ENCODE results near the gene FKBP11. TPM values are rescaled to one million over a fixed set of nuclear protein-coding genes. Genes with fewer than 3 reads are reported as not detected.

Gene FKBP11
- total RNA-seq (2022; extraction: Qiagen RNA extraction; ENCODE audit: low read depth), result 49.2 to 63.3 TPM (median 55.4 TPM) in 5 replicates

GRCh38 chr12:48925304-48926011 is at the start of gene FKBP11:
FKBP11 (minus strand) TSS chr12:48925492; CDS start chr12:48925428, 64 bp downstream.

GRCh38 chr12:48957141-48958048 is 32.1 kb upstream of the FKBP11 start, which contains the start of gene ARF3:
ARF3 (minus strand) TSS chr12:48957487; CDS start chr12:48941095, 16,392 bp downstream.

Other genes starting within 250 kb of the FKBP11 start
- 31.6 to 48.7 TPM (median 35.3 TPM) in 5 replicates for gene KANSL2, start 243.3 kb downstream of the FKBP11 start, total RNA-seq (2022; extraction: Qiagen RNA extraction; ENCODE audit: low read depth)
- gene CCNT1, start 208.8 kb downstream of the FKBP11 start, total RNA-seq (2022; extraction: Qiagen RNA extraction; ENCODE audit: low read depth), result 9.2 to 15.9 TPM (median 14.0 TPM) in 5 replicates
- 10.1 to 16.3 TPM (median 15.7 TPM) in 5 replicates for gene ADCY6, start 136.4 kb downstream of the FKBP11 start, total RNA-seq (2022; extraction: Qiagen RNA extraction; ENCODE audit: low read depth)
- 28.2 to 48.8 TPM (median 36.0 TPM) in 5 replicates for gene CACNB3, start 107.0 kb downstream of the FKBP11 start, total RNA-seq (2022; extraction: Qiagen RNA extraction; ENCODE audit: low read depth)
- 80.3 to 88.0 TPM (median 82.8 TPM) in 5 replicates for gene DDX23, start 73.3 kb downstream of the FKBP11 start, total RNA-seq (2022; extraction: Qiagen RNA extraction; ENCODE audit: low read depth)
- gene RND1, start 59.6 kb downstream of the FKBP11 start, total RNA-seq (2022; extraction: Qiagen RNA extraction; ENCODE audit: low read depth), result 14.4 to 21.8 TPM (median 15.8 TPM) in 5 replicates
- gene ARF3, start 32.0 kb upstream of the FKBP11 start, total RNA-seq (2022; extraction: Qiagen RNA extraction; ENCODE audit: low read depth), result 117 to 163 TPM (median 155 TPM) in 5 replicates
- 1.9 to 2.8 TPM (median 2.5 TPM) in 5 replicates for gene WNT10B, start 46.2 kb upstream of the FKBP11 start, total RNA-seq (2022; extraction: Qiagen RNA extraction; ENCODE audit: low read depth)
- 0.18 TPM in 1 of 5 replicates, not detected in the others for gene WNT1, start 52.8 kb upstream of the FKBP11 start, total RNA-seq (2022; extraction: Qiagen RNA extraction; ENCODE audit: low read depth)
- gene DDN, start 73.9 kb upstream of the FKBP11 start, total RNA-seq (2022; extraction: Qiagen RNA extraction; ENCODE audit: low read depth), result 0.66 to 0.97 TPM (median 0.81 TPM) in 5 replicates
- 38.9 to 46.2 TPM (median 40.0 TPM) in 5 replicates for gene PRKAG1, start 93.3 kb upstream of the FKBP11 start, total RNA-seq (2022; extraction: Qiagen RNA extraction; ENCODE audit: low read depth)
- 32.5 to 45.5 TPM (median 37.9 TPM) in 5 replicates for gene KMT2D, start 135.3 kb upstream of the FKBP11 start, total RNA-seq (2022; extraction: Qiagen RNA extraction; ENCODE audit: low read depth)
- gene RHEBL1, start 144.5 kb upstream of the FKBP11 start, total RNA-seq (2022; extraction: Qiagen RNA extraction; ENCODE audit: low read depth), result 4.9 to 6.1 TPM (median 5.7 TPM) in 5 replicates
- gene DHH, start 169.3 kb upstream of the FKBP11 start, total RNA-seq (2022; extraction: Qiagen RNA extraction; ENCODE audit: low read depth), result not detected in 5 replicates
- 11.4 to 17.1 TPM (median 12.8 TPM) in 5 replicates for gene LMBR1L, start 185.4 kb upstream of the FKBP11 start, total RNA-seq (2022; extraction: Qiagen RNA extraction; ENCODE audit: low read depth)
- 2,173 to 2,599 TPM (median 2,319 TPM) in 5 replicates for gene TUBA1B, start 205.9 kb upstream of the FKBP11 start, total RNA-seq (2022; extraction: Qiagen RNA extraction; ENCODE audit: low read depth)